Activated naive CD8-positive, alpha-beta T cell treated with anti-CD3 and anti-CD28 coated beads, Interleukin-2, amount 10 ng/mL, durations not matched to agents 7 days and 5 days (primary cell): ENCODE results near the gene IRX2. TPM values are rescaled to one million over a fixed set of nuclear protein-coding genes. Genes with fewer than 3 reads are reported as not detected.

Source experiments
- ATAC-seq: fragments of 150-1000 bp; cut with Tn5 transposase; one replicate; pipeline ENCODE4 v1.10.0; 2021; ENCODE audit warnings: low read depth, moderate library complexity
- POLR2A ChIA-PET: fragments of 350-600 bp; sonication (Branson Sonifier 250); formaldehyde crosslinking; loops from one replicate; lab custom pipeline; 2021; ENCODE audit warnings: antibody characterized with exemption; lab: Charles Lee
- DNase-seq: peaks from one replicate; pipeline ENCODE4 v3.0.0; 2021
- H3K27ac Mint-ChIP-seq: one replicate; pipeline ENCODE4 v1.8.0; 2022; ENCODE audit warnings: mild to moderate bottlenecking, mixed read lengths
- H3K27me3 Mint-ChIP-seq: one replicate; pipeline ENCODE4 v1.8.0; 2022; ENCODE audit warnings: mild to moderate bottlenecking, moderate library complexity, mixed read lengths
- H3K36me3 Mint-ChIP-seq: one replicate; pipeline ENCODE4 v1.8.0; 2021; ENCODE audit warnings: mild to moderate bottlenecking, mixed read lengths
- H3K4me1 Mint-ChIP-seq: one replicate; pipeline ENCODE4 v1.8.0; 2021; ENCODE audit warnings: mixed read lengths
- H3K4me3 Mint-ChIP-seq: one replicate; pipeline ENCODE4 v1.8.0; 2022; ENCODE audit warnings: mild to moderate bottlenecking, moderate library complexity, mixed read lengths
- H3K9me3 Mint-ChIP-seq: one replicate; pipeline ENCODE4 v1.8.0; 2021; ENCODE audit warnings: mixed read lengths
- total RNA-seq, 2 experiments: library from RNA; stranded (reverse); gene quantifications; one replicate each; pipeline ENCODE4 v1.2.3, GENCODE V29; 2021

Gene IRX2
- total RNA-seq, 2 experiments from 2014 or later = not detected

GRCh38 chr5:2709976-2710689 is 41.3 kb downstream of the IRX2 start:
- peaks cover 1% of the 10 kb centered on the region for H3K4me1 Mint-ChIP-seq
- no peak for DNase-seq
- H3K4me3 Mint-ChIP-seq = no peak overlapping the region
- H3K36me3 Mint-ChIP-seq = no peaks in the 10 kb centered on the region
- POLR2A ChIA-PET = no interaction called here
- H3K27ac Mint-ChIP-seq = no peak overlapping the region
- no peak for ATAC-seq
- peaks cover 1% of the 10 kb centered on the region for H3K9me3 Mint-ChIP-seq
- no peaks in the 10 kb centered on the region for H3K27me3 Mint-ChIP-seq

DNA sequence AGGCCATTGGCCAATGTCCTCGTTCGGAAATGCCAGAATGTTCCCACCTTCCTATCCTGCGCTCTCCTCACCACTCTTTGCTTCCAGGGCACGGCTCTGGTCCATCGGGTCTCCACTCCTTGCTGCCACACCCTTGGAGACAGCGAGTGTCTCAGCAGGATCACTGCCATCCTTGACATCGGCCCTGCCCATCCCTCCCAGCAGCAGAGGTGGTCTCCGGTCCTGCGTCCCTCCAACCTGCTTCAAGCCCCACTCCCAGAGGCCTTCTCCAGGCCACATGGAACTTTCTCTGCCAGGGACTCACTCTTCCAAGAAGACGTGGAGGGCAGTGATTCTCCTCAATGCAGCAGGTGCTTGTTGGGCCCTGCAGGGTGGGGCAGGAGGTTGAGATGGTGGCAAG is 42.7 kb downstream of the IRX2 start:
- no peak for ATAC-seq
- H3K27me3 Mint-ChIP-seq = no peaks in the 10 kb centered on the region
- no peaks in the 10 kb centered on the region for H3K36me3 Mint-ChIP-seq
- POLR2A ChIA-PET = no interaction called here
- peaks cover 1% of the 10 kb centered on the region for H3K4me1 Mint-ChIP-seq
- no peak overlapping the region for H3K4me3 Mint-ChIP-seq
- H3K9me3 Mint-ChIP-seq = peaks cover 1% of the 10 kb centered on the region
- DNase-seq = no peak
- no peak overlapping the region for H3K27ac Mint-ChIP-seq

DNA sequence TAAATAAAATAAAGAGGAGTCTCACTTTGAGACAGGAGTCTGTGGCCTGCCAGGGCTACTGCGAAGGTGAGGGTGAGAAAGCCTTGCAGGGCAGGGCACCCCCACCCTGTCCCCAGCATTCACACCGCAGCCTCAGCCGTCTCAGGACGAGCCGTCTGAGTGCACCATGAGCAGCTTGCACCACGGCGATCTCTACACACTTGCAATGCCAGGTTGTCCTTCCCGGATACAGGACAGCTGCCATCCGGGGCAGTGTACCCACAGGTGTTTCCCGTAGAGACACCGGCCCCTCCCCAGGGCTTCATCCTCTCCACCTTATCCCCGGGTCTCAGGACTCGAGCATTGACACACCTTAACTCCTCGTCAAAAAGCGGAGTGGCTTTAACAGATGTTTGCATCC is 43.3 kb downstream of the IRX2 start:
- Mint-ChIP-seq H3K4me3 (no peak overlapping the region), H3K9me3 (peaks cover 1% of the 10 kb centered on the region), H3K27me3 (no peaks in the 10 kb centered on the region), H3K36me3 (no peaks in the 10 kb centered on the region), H3K27ac (no peak overlapping the region), H3K4me1 (peaks cover 1% of the 10 kb centered on the region)
- ATAC-seq (no peak), DNase-seq (no peak)
- POLR2A ChIA-PET = no interaction called here

GRCh38 chr5:2705861-2706260 is 45.6 kb downstream of the IRX2 start:
- H3K27me3 Mint-ChIP-seq = no peaks in the 10 kb centered on the region
- H3K27ac Mint-ChIP-seq = no peak overlapping the region
- H3K4me3 Mint-ChIP-seq = no peak overlapping the region
- H3K36me3 Mint-ChIP-seq = no peaks in the 10 kb centered on the region
- POLR2A ChIA-PET = no interaction called here
- DNase-seq (no peak), ATAC-seq (no peak)
- H3K9me3 Mint-ChIP-seq = peaks cover 1% of the 10 kb centered on the region
- peaks cover 1% of the 10 kb centered on the region for H3K4me1 Mint-ChIP-seq

GRCh38 chr5:2704806-2705645 is 46.5 kb downstream of the IRX2 start:
- Mint-ChIP-seq H3K36me3 (no peaks in the 10 kb centered on the region), H3K9me3 (peaks cover 1% of the 10 kb centered on the region), H3K4me3 (no peak overlapping the region), H3K4me1 (peaks cover 1% of the 10 kb centered on the region), H3K27ac (no peak overlapping the region), H3K27me3 (no peaks in the 10 kb centered on the region)
- ATAC-seq (no peak), DNase-seq (no peak)
- POLR2A ChIA-PET = no interaction called here

- no peak for DNase-seq
- POLR2A ChIA-PET = no interaction called here
- H3K27me3 Mint-ChIP-seq = no peaks in the 10 kb centered on the region
- no peak for ATAC-seq
- H3K9me3 Mint-ChIP-seq = peaks cover 1% of the 10 kb centered on the region
- H3K27ac Mint-ChIP-seq = no peak overlapping the region
- H3K4me3 Mint-ChIP-seq = no peak overlapping the region
- no peaks in the 10 kb centered on the region for H3K36me3 Mint-ChIP-seq
- peaks cover 1% of the 10 kb centered on the region for H3K4me1 Mint-ChIP-seq
Measured at GRCh38 chr5:2704111-2704510, 47.4 kb downstream of the IRX2 start.

- POLR2A ChIA-PET = no interaction called here
- H3K9me3 Mint-ChIP-seq = peaks cover 1% of the 10 kb centered on the region
- H3K27me3 Mint-ChIP-seq = no peaks in the 10 kb centered on the region
- DNase-seq = no peak
- peaks cover 1% of the 10 kb centered on the region for H3K4me1 Mint-ChIP-seq
- no peak overlapping the region for H3K4me3 Mint-ChIP-seq
- H3K36me3 Mint-ChIP-seq = no peaks in the 10 kb centered on the region
- H3K27ac Mint-ChIP-seq = no peak overlapping the region
- ATAC-seq = no peak
Measured at GRCh38 chr5:2703615-2704014, 47.9 kb downstream of the IRX2 start.

DNA sequence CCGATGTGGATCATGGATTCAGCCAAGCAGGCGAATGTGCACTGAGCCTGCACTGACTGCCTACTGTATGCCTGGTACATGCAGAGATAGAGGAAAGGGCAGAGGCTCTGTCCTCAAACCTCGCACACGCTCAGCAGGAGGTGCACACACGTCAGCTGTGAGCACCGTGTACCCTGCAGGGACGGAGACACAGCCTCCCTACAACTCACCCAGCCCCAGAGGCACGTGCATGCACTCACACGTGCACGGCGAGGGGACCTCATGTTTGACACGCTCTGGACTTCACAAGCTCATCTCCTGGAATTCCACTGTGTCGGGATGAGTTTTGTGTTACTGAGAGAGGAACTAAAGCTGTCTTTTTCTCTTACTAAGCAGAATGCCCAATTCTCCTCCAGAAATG is 48.4 kb downstream of the IRX2 start:
- DNase-seq (no peak), ATAC-seq (no peak)
- Mint-ChIP-seq H3K4me1 (peaks cover 1% of the 10 kb centered on the region), H3K4me3 (no peak overlapping the region), H3K27me3 (no peaks in the 10 kb centered on the region), H3K27ac (no peak overlapping the region), H3K9me3 (peaks cover 1% of the 10 kb centered on the region), H3K36me3 (no peaks in the 10 kb centered on the region)
- POLR2A ChIA-PET = no interaction called here

DNA sequence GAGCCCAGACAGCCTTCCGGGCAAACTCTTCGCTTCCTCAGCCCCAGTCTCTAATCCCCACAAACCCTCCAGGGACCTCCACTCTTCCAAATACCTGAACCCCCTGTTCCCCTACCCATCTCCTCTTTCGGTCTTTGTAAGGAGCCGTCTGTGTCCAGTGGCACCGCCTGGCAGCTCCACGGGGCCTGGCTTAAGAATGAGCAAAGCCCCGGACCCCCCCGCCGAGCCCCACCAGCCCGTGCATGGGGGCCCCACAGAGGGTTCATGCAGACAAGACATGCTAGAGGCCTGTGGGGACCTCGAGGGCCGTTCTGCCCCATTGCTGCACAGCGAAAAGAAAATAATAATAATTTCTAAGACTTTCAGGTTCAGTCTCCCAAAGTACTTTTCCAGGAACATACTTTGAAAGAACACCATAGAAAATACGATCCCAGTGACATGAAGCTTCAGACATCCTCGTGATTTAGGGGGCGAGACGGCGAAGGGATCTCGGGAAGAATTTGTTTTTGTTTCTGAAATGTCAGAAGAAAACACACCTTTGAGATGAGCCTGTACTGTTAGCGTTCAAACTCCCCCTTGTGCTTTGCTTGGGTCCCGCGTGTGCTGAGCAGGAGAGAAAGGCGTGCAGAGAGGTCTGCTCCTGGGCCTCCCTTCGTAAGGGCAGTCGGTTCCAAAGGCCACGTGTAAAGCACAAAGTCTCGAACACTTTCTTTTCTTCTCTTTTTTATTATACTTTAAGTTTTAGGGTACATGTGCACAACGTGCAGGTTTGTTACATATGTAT is 49.2 kb downstream of the IRX2 start:
- H3K36me3 Mint-ChIP-seq = no peaks in the 10 kb centered on the region
- H3K4me3 Mint-ChIP-seq = no peak overlapping the region
- DNase-seq (no peak), ATAC-seq (no peak)
- H3K4me1 Mint-ChIP-seq = peaks cover 1% of the 10 kb centered on the region
- H3K27ac Mint-ChIP-seq = no peak overlapping the region
- no peaks in the 10 kb centered on the region for H3K27me3 Mint-ChIP-seq
- POLR2A ChIA-PET = interaction anchor here (0.6 kb wide), 1 partner anchor 135 kb away, joined by 4 read pairs; no protein-coding TSS in a partner anchor
- peaks cover 1% of the 10 kb centered on the region for H3K9me3 Mint-ChIP-seq

GRCh38 chr5:2701592-2701991 is 49.9 kb downstream of the IRX2 start:
- POLR2A ChIA-PET = no interaction called here
- ATAC-seq = no peak
- Mint-ChIP-seq H3K9me3 (peaks cover 1% of the 10 kb centered on the region), H3K36me3 (no peaks in the 10 kb centered on the region), H3K4me1 (peaks cover 1% of the 10 kb centered on the region), H3K4me3 (no peak overlapping the region), H3K27ac (no peak overlapping the region), H3K27me3 (no peaks in the 10 kb centered on the region)
- no peak for DNase-seq

DNA sequence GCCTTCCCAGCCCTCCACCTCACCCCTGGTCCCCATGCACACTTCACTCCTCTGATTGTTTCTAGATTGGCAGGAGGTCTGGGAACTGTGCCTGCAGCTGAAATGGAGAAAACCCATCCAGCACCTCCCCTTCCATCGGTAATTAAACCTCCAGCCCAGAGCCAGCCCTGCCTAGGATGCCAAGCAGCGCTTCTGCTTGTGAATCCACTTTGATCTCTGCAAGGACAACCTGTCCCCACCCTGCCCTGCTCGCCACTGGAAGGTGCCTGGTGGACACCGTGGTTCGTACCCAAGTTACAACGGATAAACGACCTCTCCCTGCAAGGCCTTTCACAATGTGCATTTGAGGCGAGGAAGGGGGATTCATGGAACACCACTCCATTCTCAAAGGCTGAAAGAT is 50.6 kb downstream of the IRX2 start:
- Mint-ChIP-seq H3K4me1 (peaks cover 1% of the 10 kb centered on the region), H3K9me3 (peaks cover 1% of the 10 kb centered on the region), H3K4me3 (no peak overlapping the region), H3K27me3 (no peaks in the 10 kb centered on the region), H3K36me3 (no peaks in the 10 kb centered on the region), H3K27ac (no peak overlapping the region)
- ATAC-seq (no peak), DNase-seq (no peak)
- POLR2A ChIA-PET = no interaction called here

DNA sequence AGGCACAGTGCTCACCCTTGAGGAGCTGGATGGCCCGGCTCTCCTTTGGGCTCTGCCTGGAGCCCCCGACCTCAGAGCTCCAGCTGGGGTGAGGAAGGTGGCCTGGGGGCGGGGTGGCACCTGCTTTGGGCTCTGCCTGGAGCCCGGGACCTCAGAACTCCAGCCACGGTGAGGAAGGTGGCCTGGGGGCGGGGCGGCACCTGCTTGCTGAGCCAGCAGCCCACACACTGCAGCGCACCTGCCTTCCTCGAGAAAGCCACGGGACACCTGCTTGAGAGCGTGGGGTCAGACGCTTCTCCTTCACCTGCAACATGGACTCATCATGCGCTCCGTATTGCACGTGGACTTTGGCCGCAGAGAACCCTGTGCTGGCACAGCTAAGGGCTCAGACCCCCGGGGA is 51.8 kb downstream of the IRX2 start:
- Mint-ChIP-seq H3K4me3 (no peak overlapping the region), H3K9me3 (no peaks in the 10 kb centered on the region), H3K4me1 (no peaks in the 10 kb centered on the region), H3K36me3 (no peaks in the 10 kb centered on the region), H3K27ac (no peak overlapping the region), H3K27me3 (no peaks in the 10 kb centered on the region)
- DNase-seq = no peak
- no peak for ATAC-seq
- POLR2A ChIA-PET = no interaction called here

DNA sequence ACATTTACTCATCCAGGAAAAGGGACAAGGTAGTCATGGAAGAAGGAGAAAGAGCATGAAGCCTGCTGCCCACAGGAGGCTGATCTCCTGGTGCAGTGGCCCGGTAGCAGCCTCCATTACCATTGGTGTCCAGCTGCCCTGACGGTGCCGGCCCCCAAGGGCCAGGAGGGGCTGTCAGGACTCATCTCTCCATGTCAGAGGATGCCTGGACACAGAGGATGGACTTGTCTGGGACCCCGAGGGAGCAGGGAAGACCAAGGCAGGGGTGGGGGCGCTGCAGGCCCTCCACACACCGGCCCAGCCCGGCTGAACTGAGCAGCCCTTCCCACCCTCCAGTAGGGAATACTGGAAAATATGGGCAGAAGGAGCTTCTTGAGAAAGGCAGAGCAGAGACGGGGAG is 52.2 kb downstream of the IRX2 start:
- Mint-ChIP-seq H3K4me1 (no peaks in the 10 kb centered on the region), H3K27me3 (no peaks in the 10 kb centered on the region), H3K9me3 (no peaks in the 10 kb centered on the region), H3K4me3 (no peak overlapping the region), H3K36me3 (no peaks in the 10 kb centered on the region), H3K27ac (no peak overlapping the region)
- ATAC-seq (no peak), DNase-seq (no peak)
- POLR2A ChIA-PET = no interaction called here
